Measurements from ENCODE around the gene RPL6.

Gene RPL6

DNA sequence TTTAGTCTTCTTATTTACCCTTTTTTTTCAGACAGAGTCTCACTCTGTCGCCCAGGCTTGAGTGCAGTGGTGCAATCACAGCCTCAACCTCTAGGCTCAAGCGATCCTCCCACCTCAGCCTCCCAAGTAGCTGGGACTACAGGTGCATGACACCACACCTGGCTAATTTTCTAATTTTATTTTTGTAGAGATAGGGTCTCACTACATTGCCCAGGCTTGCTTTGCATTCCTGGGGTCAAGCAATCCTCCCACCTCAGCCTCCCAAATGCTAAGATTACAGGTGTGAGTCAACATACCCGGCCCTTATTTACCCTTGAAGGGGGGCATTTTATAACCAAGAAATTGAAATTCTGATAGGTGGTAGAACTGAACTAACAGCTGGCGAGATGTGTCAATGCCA lies 48.1 kb downstream of the RPL6 start:
- Histone ChIP-seq H4K8ac (ENCODE audit: low read depth, low read length) (no peak overlapping the region), H3K18ac (ENCODE audit: low read length) (no peak overlapping the region), H3K27me3 (ENCODE audit: insufficient read depth, low read length) (no peaks in the 10 kb centered on the region), H3K79me1 (ENCODE audit: low read length) (no peaks in the 10 kb centered on the region), H3K14ac (ENCODE audit: low read length) (no peak overlapping the region), H2AK5ac (ENCODE audit: low read length) (no peak overlapping the region), H3K9me3 (ENCODE audit: insufficient read depth, low read depth, low read length) (no peaks in the 10 kb centered on the region), H4K91ac (ENCODE audit: low read depth, low read length) (no peak overlapping the region), H3K4me3 (ENCODE audit: low read depth, low read length) (no peak overlapping the region), H3K27ac (ENCODE audit: low read depth, low read length) (no peak overlapping the region), H4K12ac (ENCODE audit: low read depth, low read length) (no peak overlapping the region), H3K79me2 (ENCODE audit: control insufficient read depth, insufficient read depth, low read length, poor library complexity) (peaks cover 1% of the 10 kb centered on the region), H3K9ac (ENCODE audit: low read length) (no peak overlapping the region), H2BK120ac (ENCODE audit: insufficient read depth, low read length, poor library complexity) (no peak overlapping the region), H3K4ac (ENCODE audit: low read depth, low read length) (no peak overlapping the region), H3K4me2 (ENCODE audit: low read length) (no peak overlapping the region), H2BK5ac (ENCODE audit: low read depth, low read length, poor library complexity) (no peak overlapping the region), H3K4me1 (ENCODE audit: control insufficient read depth in 1 of 2, insufficient read depth in 2 of 2, low read length in 2 of 2) (no peaks in the 10 kb centered on the region), H3K23ac (ENCODE audit: low read length) (no peak overlapping the region), H3K36me3 (ENCODE audit: control insufficient read depth in 1 of 2, insufficient read depth in 2 of 2, low read length in 2 of 2) (no peaks in the 10 kb centered on the region), H2BK12ac (ENCODE audit: low read length) (no peak overlapping the region), H2AFZ (ENCODE audit: insufficient read depth, low read length, poor library complexity) (no peak overlapping the region)
- no peak for DNase-seq
- WGBS (ENCODE audit: extremely low coverage, insufficient coverage, insufficient read length): no CpG with 5 or more reads among the region's 4 CpGs

DNA sequence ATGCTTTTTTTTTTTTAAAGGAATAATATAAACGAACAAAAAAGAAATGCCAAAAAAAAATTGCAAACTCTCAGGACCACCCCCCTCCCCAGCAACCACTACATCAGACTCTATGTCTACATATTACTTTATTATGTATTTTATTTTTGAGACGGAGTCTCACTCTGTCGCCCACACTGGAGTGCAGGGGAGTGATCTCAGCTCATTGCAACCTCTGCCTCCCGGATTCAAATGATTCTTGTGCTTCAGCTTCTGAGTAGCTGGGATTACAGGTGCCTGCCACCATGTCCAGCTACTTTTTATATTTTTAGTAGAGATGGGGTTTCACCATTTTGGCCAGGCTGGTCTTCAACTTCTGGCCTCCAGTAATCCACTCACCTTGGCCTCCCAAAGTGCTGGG lies 50.1 kb downstream of the RPL6 start:
- Histone ChIP-seq H3K18ac (ENCODE audit: low read length) (no peak overlapping the region), H4K91ac (ENCODE audit: low read depth, low read length) (no peak overlapping the region), H3K27me3 (ENCODE audit: insufficient read depth, low read length) (no peaks in the 10 kb centered on the region), H3K9ac (ENCODE audit: low read length) (no peak overlapping the region), H3K36me3 (ENCODE audit: control insufficient read depth in 1 of 2, insufficient read depth in 2 of 2, low read length in 2 of 2) (no peaks in the 10 kb centered on the region), H3K27ac (ENCODE audit: low read depth, low read length) (no peak overlapping the region), H2BK5ac (ENCODE audit: low read depth, low read length, poor library complexity) (no peak overlapping the region), H3K79me2 (ENCODE audit: control insufficient read depth, insufficient read depth, low read length, poor library complexity) (peaks cover under 1% of the 10 kb centered on the region), H3K4me1 (ENCODE audit: control insufficient read depth in 1 of 2, insufficient read depth in 2 of 2, low read length in 2 of 2) (no peaks in the 10 kb centered on the region), H2AK5ac (ENCODE audit: low read length) (no peak overlapping the region), H4K8ac (ENCODE audit: low read depth, low read length) (no peak overlapping the region), H2BK120ac (ENCODE audit: insufficient read depth, low read length, poor library complexity) (no peak overlapping the region), H3K4ac (ENCODE audit: low read depth, low read length) (no peak overlapping the region), H3K14ac (ENCODE audit: low read length) (no peak overlapping the region), H3K79me1 (ENCODE audit: low read length) (no peaks in the 10 kb centered on the region), H4K12ac (ENCODE audit: low read depth, low read length) (no peak overlapping the region), H3K23ac (ENCODE audit: low read length) (no peak overlapping the region), H2AFZ (ENCODE audit: insufficient read depth, low read length, poor library complexity) (no peak overlapping the region), H3K4me3 (ENCODE audit: low read depth, low read length) (no peak overlapping the region), H3K9me3 (ENCODE audit: insufficient read depth, low read depth, low read length) (no peaks in the 10 kb centered on the region), H3K4me2 (ENCODE audit: low read length) (no peak overlapping the region), H2BK12ac (ENCODE audit: low read length) (no peak overlapping the region)
- no peak for DNase-seq
- no CpG with 5 or more reads among the region's 4 CpGs for WGBS (ENCODE audit: extremely low coverage, insufficient coverage, insufficient read length)

DNA sequence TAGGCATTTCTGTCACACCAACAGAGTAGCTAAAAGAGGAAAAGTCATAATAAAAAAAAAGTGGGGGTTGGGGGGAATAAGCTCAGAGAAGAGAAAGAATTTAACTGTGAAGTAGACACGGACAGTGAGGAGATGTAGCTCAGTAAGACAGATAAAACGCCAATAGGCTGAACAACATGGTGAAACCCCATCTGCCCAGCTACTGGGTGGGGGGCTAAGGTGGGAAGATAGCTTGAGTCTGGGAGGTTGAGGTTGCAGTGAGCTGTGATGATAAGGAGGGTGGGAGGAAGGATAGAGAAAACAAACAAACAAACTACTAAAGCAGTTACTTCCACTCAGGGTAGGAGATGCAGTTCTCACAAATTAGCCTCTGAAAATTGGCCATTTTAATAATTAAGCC lies 52.2 kb downstream of the RPL6 start:
- Histone ChIP-seq H3K4me1 (ENCODE audit: control insufficient read depth in 1 of 2, insufficient read depth in 2 of 2, low read length in 2 of 2) (no peaks in the 10 kb centered on the region), H3K4ac (ENCODE audit: low read depth, low read length) (no peak overlapping the region), H4K12ac (ENCODE audit: low read depth, low read length) (no peak overlapping the region), H3K79me1 (ENCODE audit: low read length) (no peaks in the 10 kb centered on the region), H3K14ac (ENCODE audit: low read length) (no peak overlapping the region), H4K91ac (ENCODE audit: low read depth, low read length) (no peak overlapping the region), H2BK5ac (ENCODE audit: low read depth, low read length, poor library complexity) (no peak overlapping the region), H2BK120ac (ENCODE audit: insufficient read depth, low read length, poor library complexity) (no peak overlapping the region), H2AFZ (ENCODE audit: insufficient read depth, low read length, poor library complexity) (no peak overlapping the region), H3K79me2 (ENCODE audit: control insufficient read depth, insufficient read depth, low read length, poor library complexity) (no peaks in the 10 kb centered on the region), H3K4me3 (ENCODE audit: low read depth, low read length) (no peak overlapping the region), H3K27ac (ENCODE audit: low read depth, low read length) (no peak overlapping the region), H3K9ac (ENCODE audit: low read length) (no peak overlapping the region), H3K9me3 (ENCODE audit: insufficient read depth, low read depth, low read length) (no peaks in the 10 kb centered on the region), H3K18ac (ENCODE audit: low read length) (no peak overlapping the region), H2AK5ac (ENCODE audit: low read length) (no peak overlapping the region), H3K27me3 (ENCODE audit: insufficient read depth, low read length) (no peaks in the 10 kb centered on the region), H4K8ac (ENCODE audit: low read depth, low read length) (no peak overlapping the region), H3K23ac (ENCODE audit: low read length) (no peak overlapping the region), H3K36me3 (ENCODE audit: control insufficient read depth in 1 of 2, insufficient read depth in 2 of 2, low read length in 2 of 2) (no peaks in the 10 kb centered on the region), H3K4me2 (ENCODE audit: low read length) (no peak overlapping the region), H2BK12ac (ENCODE audit: low read length) (no peak overlapping the region)
- no peak for DNase-seq
- no CpG with 5 or more reads among the region's 2 CpGs for WGBS (ENCODE audit: extremely low coverage, insufficient coverage, insufficient read length)

Measured in trophoblast cell (in vitro differentiated cells and primary cell).